Ishikawa (cell line): ENCODE data around the gene INPPL1.

ENCODE experiments used
- CREB1 ChIP-seq: IDR thresholded peaks from 2 replicates; pipeline ENCODE4 v1.6.1; 2012; ENCODE audit warnings: low read depth
- EP300 ChIP-seq: IDR thresholded peaks from 2 replicates; pipeline ENCODE4 v1.6.1; 2012; ENCODE audit warnings: borderline replicate concordance
- RAD21 ChIP-seq: IDR thresholded peaks from 2 replicates; pipeline ENCODE4 v1.6.1; 2012; ENCODE audit warnings: low read depth
- REST ChIP-seq: IDR thresholded peaks from 2 replicates; pipeline ENCODE4 v1.6.1; 2012; ENCODE audit warnings: low read depth, mild to moderate bottlenecking
- TAF1 ChIP-seq: IDR thresholded peaks from 2 replicates; pipeline ENCODE4 v1.6.1; 2012; ENCODE audit warnings: low read depth, mild to moderate bottlenecking
- TCF12 ChIP-seq: IDR thresholded peaks from 2 replicates; pipeline ENCODE4 v1.6.1; 2012; ENCODE audit warnings: low read depth
- TEAD4 ChIP-seq: IDR thresholded peaks from 2 replicates; pipeline ENCODE4 v1.6.1; 2012
- YY1 ChIP-seq: IDR thresholded peaks from 2 replicates; pipeline ENCODE4 v1.6.1; 2012; ENCODE audit warnings: low read depth

DNA sequence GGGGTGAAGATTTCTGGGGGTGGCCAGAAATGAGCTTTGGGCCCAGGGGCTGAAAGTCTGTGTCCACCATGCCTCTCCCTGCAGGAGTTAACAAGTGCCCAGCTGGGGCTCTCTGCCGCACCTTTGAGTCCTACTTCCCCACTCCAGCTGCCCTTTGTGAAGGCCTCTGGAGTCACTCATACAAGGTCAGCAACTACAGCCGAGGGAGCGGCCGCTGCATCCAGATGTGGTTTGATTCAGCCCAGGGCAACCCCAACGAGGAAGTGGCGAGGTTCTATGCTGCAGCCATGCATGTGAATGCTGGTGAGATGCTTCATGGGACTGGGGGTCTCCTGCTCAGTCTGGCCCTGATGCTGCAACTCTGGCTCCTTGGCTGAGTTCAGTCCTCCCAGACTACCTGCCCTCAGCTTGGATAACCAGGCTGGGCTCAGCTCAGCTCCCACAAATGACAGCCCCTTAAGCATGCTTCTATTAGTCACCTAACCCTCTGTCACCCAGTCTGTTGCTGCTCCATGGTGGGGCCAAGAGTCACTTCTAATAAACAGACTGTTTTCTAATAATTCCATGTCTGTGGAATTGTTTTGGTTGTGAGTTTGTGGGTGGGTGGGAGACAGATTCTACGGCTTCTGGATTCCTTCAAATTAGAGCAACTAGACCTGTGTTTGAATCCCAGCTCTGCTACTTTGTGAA, 3.0 kb upstream of the INPPL1 start:
- TF ChIP-seq CREB1 (no peak), YY1 (no peak), TAF1 (no peak), RAD21 (no peak), EP300 (no peak), TCF12 (no peak), REST (no peak), TEAD4 (no peak)
